PC-3 (cell line): ENCODE data around the gene MAD1L1.

Experiments used
- CTCF ChIP-seq: fragments of 300-600 bp; sonication (generic); conservative IDR thresholded peaks from 2 replicates; pipeline ENCODE4 v1.5.1; 2017; ENCODE audit warnings: antibody characterized with exemption, low read depth, mild to moderate bottlenecking, low read length
- EZH2 ChIP-seq: fragments of 300-600 bp; sonication (generic); IDR thresholded peaks from one replicate; pipeline ENCODE4 v1.6.1; 2017; ENCODE audit warnings: antibody characterized with exemption, mild to moderate bottlenecking, low read length; ENCODE audit not compliant: unreplicated experiment

GRCh38 chr7:1937252-1937605, 295.5 kb downstream of the MAD1L1 start:
- TF ChIP-seq CTCF (no peak), EZH2 (no peak)
